ENCODE data around the gene FAM227A.

DNA sequence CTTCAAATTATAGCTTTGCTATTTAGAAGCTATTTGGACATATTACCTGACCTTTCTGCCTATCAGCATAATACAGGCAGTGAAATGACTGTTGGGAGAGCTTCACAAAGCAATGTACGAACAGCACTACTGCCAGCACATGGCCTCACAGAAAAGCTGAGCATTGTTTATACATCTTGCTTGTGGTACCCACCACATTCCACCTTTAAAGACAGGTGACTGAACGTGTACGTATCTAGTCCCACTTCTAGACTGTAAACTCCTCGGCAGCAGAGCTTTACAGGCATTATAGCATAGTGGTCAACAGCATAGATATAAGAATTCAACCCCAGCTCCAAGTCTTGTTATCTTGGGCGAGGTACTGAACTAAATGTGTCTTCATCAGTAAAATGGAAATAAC is 43.0 kb upstream of the FAM227A start:
- no peak for TF ChIP-seq POLR2A (IDR thresholded peaks at IDR 0.05)
- TF ChIP-seq, protein P1, sequence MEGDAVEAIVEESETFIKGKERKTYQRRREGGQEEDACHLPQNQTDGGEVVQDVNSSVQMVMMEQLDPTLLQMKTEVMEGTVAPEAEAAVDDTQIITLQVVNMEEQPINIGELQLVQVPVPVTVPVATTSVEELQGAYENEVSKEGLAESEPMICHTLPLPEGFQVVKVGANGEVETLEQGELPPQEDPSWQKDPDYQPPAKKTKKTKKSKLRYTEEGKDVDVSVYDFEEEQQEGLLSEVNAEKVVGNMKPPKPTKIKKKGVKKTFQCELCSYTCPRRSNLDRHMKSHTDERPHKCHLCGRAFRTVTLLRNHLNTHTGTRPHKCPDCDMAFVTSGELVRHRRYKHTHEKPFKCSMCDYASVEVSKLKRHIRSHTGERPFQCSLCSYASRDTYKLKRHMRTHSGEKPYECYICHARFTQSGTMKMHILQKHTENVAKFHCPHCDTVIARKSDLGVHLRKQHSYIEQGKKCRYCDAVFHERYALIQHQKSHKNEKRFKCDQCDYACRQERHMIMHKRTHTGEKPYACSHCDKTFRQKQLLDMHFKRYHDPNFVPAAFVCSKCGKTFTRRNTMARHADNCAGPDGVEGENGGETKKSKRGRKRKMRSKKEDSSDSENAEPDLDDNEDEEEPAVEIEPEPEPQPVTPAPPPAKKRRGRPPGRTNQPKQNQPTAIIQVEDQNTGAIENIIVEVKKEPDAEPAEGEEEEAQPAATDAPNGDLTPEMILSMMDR (IDR thresholded peaks at IDR 0.05), result no peak
